ENCODE results near the gene TDG. TPM values are rescaled to one million over a fixed set of nuclear protein-coding genes. Genes with fewer than 3 reads are reported as not detected.

TDG gene
- total RNA-seq, 1 experiment from 2014 or later, result 38.2 TPM

DNA sequence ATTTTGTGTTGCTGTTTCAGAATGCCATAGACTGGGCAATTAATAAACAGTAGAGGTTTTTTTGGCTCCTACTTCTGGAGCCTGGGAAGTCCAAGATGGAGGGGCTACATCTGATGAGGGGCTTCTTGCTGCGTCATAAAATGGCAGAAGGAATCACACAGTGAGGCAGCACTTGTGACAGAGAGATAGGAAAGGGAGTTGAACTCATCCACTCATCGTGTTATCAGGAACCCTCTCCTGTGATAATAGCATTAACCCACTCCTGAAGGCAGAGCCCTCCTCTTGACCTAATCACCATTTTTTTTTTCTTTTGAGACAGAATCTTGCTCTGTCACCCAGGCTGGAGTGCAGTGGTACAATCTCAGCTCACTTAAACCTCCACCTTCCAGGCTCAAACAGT, 9.7 kb downstream of the TDG start:
- ChIA-PET POLR2A (no interaction called here), CTCF (no interaction called here)
- no peak overlapping the region for H3K27ac ChIP-seq (ENCODE audit: low read length)
- no peak overlapping the region for H3K4me3 ChIP-seq (ENCODE audit: low read depth in 2 of 2, low read length in 2 of 2)
- no peaks in the 10 kb centered on the region for H3K9me3 ChIP-seq (ENCODE audit: control insufficient read depth, insufficient read depth, low read depth, low read length)
- ATAC-seq (no peak), DNase-seq (ENCODE audit: low read depth, low spot score) (no peak)
- TF ChIP-seq, protein P1, sequence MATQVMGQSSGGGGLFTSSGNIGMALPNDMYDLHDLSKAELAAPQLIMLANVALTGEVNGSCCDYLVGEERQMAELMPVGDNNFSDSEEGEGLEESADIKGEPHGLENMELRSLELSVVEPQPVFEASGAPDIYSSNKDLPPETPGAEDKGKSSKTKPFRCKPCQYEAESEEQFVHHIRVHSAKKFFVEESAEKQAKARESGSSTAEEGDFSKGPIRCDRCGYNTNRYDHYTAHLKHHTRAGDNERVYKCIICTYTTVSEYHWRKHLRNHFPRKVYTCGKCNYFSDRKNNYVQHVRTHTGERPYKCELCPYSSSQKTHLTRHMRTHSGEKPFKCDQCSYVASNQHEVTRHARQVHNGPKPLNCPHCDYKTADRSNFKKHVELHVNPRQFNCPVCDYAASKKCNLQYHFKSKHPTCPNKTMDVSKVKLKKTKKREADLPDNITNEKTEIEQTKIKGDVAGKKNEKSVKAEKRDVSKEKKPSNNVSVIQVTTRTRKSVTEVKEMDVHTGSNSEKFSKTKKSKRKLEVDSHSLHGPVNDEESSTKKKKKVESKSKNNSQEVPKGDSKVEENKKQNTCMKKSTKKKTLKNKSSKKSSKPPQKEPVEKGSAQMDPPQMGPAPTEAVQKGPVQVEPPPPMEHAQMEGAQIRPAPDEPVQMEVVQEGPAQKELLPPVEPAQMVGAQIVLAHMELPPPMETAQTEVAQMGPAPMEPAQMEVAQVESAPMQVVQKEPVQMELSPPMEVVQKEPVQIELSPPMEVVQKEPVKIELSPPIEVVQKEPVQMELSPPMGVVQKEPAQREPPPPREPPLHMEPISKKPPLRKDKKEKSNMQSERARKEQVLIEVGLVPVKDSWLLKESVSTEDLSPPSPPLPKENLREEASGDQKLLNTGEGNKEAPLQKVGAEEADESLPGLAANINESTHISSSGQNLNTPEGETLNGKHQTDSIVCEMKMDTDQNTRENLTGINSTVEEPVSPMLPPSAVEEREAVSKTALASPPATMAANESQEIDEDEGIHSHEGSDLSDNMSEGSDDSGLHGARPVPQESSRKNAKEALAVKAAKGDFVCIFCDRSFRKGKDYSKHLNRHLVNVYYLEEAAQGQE (IDR thresholded peaks at IDR 0.05; ENCODE audit: insufficient read depth in 1 of 2, low read depth in 2 of 2, low read length in 1 of 2), result no peak
- TF ChIP-seq SIN3A (IDR thresholded peaks at IDR 0.05; ENCODE audit: borderline replicate concordance, insufficient read depth, low read depth, low read length) (no peak), TCF7L2 (IDR thresholded peaks at IDR 0.05; ENCODE audit: low read depth, low read length) (no peak), POLR2AphosphoS5 (IDR thresholded peaks at IDR 0.05; ENCODE audit: low read depth, low read length) (no peak)
- TF ChIP-seq, protein P2, sequence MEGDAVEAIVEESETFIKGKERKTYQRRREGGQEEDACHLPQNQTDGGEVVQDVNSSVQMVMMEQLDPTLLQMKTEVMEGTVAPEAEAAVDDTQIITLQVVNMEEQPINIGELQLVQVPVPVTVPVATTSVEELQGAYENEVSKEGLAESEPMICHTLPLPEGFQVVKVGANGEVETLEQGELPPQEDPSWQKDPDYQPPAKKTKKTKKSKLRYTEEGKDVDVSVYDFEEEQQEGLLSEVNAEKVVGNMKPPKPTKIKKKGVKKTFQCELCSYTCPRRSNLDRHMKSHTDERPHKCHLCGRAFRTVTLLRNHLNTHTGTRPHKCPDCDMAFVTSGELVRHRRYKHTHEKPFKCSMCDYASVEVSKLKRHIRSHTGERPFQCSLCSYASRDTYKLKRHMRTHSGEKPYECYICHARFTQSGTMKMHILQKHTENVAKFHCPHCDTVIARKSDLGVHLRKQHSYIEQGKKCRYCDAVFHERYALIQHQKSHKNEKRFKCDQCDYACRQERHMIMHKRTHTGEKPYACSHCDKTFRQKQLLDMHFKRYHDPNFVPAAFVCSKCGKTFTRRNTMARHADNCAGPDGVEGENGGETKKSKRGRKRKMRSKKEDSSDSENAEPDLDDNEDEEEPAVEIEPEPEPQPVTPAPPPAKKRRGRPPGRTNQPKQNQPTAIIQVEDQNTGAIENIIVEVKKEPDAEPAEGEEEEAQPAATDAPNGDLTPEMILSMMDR (IDR thresholded peaks at IDR 0.05), result no peak
- no peaks in the 10 kb centered on the region for H3K27me3 ChIP-seq (ENCODE audit: control insufficient read depth, insufficient read depth, low read length)
- no TSS peak for BruUV-seq (replicated peaks)
- H3K36me3 ChIP-seq (ENCODE audit: control insufficient read depth, insufficient read depth, low read length), result 0 out of 2 replicates have a peak, but pooled peaks cover 14% of the 10 kb centered on the region
- intact Hi-C loops (cut with micrococcal nuclease; ENCODE audit: unreplicated experiment), result no loop called here
- no peaks in the 10 kb centered on the region for H3K4me1 ChIP-seq (ENCODE audit: control insufficient read depth, insufficient read depth, low read length)
- in situ Hi-C loops (cut with HindIII; ENCODE audit: low pct_unique_long_range_greater_than_20kb, low sequenced_read_pairs), result no loop called here

DNA sequence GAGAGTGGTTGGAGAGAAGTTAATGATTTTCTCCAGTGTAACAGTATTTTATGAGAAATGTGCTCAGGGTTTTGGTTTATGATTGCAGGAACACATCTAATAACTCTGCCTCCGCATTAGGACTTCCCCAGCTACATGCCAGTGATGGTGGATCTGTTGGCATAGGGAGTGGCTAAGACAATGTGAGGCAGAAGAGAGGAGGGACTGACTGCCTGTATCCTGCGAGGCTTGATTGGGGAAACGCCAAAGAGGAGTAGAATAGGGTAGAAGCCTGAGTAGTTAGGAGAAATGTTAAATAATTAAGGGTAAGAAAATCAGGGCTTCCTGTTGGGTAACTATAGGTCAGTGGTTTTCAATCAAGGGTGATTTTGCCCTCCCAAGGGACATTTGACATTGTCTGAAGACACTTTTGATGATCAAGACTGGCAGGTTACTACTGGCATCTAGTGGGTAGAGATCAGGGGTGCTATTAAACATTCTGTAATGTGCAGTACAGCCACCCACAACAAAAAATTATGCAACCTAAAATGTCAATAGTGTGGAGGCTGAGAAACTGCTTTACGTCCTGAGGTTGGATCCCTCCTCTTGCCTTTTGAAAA, 12.8 kb downstream of the TDG start:
- no peak overlapping the region for H3K27ac ChIP-seq (ENCODE audit: low read length)
- CTCF ChIA-PET, result no interaction called here
- no peaks in the 10 kb centered on the region for H3K9me3 ChIP-seq (ENCODE audit: control insufficient read depth, insufficient read depth, low read depth, low read length)
- intact Hi-C loops (cut with micrococcal nuclease; ENCODE audit: unreplicated experiment), result no loop called here
- POLR2A ChIA-PET, result no interaction called here
- ATAC-seq, result no peak
- no peaks in the 10 kb centered on the region for H3K4me1 ChIP-seq (ENCODE audit: control insufficient read depth, insufficient read depth, low read length)
- in situ Hi-C loops (cut with HindIII; ENCODE audit: low pct_unique_long_range_greater_than_20kb, low sequenced_read_pairs), result no loop called here
- peaks cover 31% of the 10 kb centered on the region for H3K36me3 ChIP-seq (ENCODE audit: control insufficient read depth, insufficient read depth, low read length)
- DNase-seq (ENCODE audit: low read depth, low spot score), result no peak
- no peaks in the 10 kb centered on the region for H3K27me3 ChIP-seq (ENCODE audit: control insufficient read depth, insufficient read depth, low read length)
- no peak overlapping the region for H3K4me3 ChIP-seq (ENCODE audit: low read depth in 2 of 2, low read length in 2 of 2)
- no TSS peak for BruUV-seq (replicated peaks)
- TF ChIP-seq TCF7L2 (IDR thresholded peaks at IDR 0.05; ENCODE audit: low read depth, low read length), result no peak
- TF ChIP-seq, protein P1 (IDR thresholded peaks at IDR 0.05; ENCODE audit: insufficient read depth in 1 of 2, low read depth in 2 of 2, low read length in 1 of 2), result no peak
- no peak for TF ChIP-seq SIN3A (IDR thresholded peaks at IDR 0.05; ENCODE audit: borderline replicate concordance, insufficient read depth, low read depth, low read length)
- TF ChIP-seq, protein P2 (IDR thresholded peaks at IDR 0.05), result no peak
- no peak for TF ChIP-seq POLR2AphosphoS5 (IDR thresholded peaks at IDR 0.05; ENCODE audit: low read depth, low read length)

All from Panc1 (cell line).